GM21360 (cell line): ENCODE measurements around the gene STK39.
"Not testable (repeated sequence)": the region's sequence is repeated elsewhere in the genome, so short reads cannot be mapped to it uniquely, and the experiment has no call there.

ENCODE experiments used
- ATAC-seq: cut with Tn5 transposase; IDR thresholded peaks from one replicate; pipeline ENCODE4 v1.9.1; 2021; ENCODE audit warnings: mild to moderate bottlenecking, moderate library complexity; ENCODE audit not compliant: unreplicated experiment

Gene STK39

DNA sequence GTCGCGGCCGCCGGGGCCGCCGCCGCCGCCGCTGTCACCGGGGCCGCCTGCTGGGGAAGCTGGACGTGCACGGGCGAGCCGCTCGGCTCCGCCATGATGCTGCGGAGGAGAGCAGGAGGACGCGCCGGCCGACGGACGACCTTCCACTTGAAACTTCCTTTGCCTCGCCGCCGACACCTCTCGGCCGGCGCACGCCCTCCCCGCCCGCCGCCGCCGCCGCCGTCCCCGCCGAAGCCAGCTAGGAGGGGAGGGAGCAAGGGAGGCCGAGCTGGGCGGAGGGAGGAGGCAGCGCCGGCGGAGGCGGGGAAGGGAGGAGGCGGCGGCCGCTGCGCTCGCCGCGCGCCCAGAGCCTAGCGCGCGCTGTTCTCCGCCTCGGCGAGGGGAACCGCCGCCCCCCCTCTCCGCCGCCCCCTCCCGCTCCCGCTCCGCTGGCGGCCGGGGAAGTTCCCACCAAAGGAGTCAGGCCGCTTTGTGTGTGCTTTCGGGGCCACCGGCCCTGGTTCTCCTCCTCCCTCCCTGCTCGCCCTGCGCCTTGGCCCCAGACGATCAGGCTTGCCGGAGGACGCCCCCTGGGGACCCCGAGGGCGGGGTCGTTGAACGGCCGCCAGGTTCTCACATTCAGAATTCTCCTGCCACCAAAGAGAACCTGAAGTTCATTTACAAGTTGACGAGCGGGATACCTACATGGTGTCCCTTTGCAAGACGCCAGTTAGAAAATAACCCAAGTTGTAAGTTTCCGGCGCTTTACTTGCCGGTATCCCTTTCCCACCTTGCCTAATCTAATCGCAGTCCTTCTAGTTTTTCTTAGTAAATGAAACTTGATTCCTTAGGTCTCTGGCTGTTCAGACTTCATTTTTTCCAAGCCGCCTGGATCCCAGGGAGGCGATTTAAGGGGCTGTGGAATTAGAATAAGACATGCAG, at the start of gene STK39:
Gene STK39 (minus strand): TSS at position 255 of the 921 bp plus-strand sequence. CDS start 160 bp downstream, at position 95.
- ATAC-seq = peak; percentile 84

DNA sequence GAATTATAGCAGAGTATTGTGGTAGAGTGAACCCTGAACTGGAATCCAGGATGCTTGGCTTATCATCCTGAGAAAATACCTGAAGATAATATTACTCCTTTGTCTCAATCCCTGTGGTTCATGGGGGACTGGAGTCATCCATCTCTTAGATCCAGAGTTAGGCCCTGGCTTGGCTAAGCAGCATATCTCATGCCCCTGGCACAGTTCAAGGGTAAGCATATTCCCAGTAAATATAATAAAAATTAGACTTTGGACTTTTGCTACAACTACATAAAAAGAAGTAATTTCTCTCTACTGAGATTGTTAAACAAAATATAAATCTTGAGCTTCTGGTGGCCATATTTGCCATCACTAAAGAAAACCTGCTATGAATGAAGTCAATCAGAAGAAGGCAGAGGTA, 47.7 kb upstream of the STK39 start:
- ATAC-seq = no peak

DNA sequence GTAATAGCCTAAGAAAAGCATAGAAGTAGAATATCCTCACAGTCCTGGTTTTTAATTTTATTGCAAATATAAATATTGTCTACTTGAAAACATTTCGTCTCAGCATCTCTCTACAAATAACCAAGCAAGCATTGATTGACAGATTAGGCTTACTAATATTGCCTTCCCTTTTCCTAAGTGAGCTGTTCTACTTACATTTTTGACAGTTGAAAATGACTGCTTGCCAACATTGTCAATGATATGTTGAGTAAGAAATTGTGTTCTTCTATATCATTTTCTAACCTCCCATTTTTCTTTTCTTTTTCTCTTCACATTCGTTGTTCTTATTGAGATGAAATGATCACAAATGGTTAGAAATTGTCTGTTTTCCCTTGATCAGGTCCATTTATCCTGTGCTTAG, 47.0 kb upstream of the STK39 start:
- ATAC-seq = no peak

DNA sequence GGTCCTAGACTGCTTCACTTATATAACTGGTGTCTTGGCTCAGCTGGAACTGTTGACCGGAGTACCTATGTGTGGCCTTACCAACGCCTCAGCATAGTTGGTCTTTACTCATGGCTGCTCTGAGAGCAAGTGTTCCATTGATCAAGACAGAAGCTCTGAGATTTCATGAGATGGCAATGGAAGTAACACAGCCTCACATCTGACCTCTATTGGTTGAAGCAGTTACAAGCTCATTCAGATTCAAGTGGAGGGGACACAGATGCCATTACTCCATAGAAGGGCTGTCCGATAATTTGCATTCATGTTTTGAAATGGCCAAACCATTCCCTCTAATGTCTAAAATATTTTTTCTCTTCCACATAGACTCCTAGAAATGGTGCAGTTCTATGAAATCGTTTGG, 46.4 kb upstream of the STK39 start:
- ATAC-seq = no peak

DNA sequence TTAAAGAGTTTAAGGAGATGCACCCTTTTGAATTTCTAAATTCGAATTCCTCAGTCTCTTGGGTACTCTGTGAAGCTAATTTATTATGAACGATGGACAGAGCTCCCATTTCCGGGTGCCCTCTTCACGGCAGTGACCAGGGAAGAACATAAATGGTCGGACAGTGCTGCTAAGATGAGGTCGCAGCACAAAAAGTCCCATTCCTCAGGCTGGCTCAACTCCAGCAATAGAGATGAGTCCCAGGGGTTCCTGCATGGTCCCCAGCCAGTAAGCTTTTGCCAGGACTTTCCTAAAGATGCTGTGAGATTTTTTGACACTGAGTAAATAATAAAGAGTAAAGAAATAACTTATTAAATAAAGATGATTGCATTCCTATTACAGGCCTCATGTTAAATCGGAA, 43.0 kb upstream of the STK39 start:
- no peak for ATAC-seq

DNA sequence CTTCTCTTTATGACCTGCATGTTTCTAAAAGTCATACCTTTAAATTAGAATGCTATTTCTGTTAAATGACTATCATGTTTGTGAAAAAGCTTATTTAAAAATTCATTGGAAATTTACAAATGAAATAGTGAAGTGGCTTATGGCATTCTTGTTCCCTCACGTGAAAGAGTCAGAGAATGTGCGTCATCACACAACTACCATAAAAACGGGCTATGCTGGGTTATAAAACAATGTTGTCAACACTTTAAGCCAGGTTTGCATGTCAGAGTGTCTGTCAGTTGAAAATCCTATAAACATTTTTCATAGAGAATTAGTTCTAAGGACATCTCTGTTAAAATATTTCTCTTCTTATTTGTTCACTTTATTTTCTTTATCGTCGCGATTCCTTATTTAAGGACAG, 42.5 kb upstream of the STK39 start:
- no peak for ATAC-seq

DNA sequence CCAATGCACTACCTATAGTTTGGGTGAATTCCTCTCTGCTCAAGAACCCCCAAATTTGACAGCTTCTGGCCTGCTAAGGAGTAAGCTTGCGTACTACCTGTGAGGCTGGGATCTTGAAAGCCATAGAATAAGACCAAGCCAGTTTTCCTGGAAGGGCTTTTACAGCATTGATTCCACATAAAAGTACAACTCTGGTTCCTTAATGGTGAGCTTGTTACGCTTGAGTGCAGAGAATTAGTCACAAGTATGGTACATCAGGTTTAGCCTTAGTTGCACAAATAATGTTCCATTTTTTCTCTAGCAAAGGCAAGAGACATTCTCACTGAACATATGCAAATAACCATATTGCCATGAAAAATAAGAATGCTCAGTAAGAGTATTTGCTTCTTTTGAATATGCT, 39.1 kb upstream of the STK39 start:
- no peak for ATAC-seq

DNA sequence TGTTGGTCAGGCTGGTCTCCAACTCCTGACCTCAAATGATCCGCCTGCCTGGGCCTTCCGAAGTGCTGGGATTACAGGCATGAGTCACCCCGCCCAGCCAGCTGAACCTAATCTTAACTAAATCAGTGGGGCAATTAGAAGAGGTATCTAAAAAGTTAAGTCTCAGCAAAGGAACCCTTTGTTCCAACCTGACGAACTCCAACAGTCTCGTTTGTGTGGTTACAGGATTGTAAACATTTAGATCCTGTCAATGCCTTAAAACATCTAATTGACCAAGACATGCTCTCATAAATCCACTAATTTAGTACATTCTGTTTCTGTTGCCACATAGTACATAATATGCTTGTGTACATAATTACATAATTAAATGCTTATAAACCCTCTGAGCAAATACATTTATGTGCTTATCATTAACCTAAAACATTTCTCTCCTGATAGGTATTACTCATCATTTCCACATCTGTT, 31.1 kb upstream of the STK39 start:
- ATAC-seq = no peak

DNA sequence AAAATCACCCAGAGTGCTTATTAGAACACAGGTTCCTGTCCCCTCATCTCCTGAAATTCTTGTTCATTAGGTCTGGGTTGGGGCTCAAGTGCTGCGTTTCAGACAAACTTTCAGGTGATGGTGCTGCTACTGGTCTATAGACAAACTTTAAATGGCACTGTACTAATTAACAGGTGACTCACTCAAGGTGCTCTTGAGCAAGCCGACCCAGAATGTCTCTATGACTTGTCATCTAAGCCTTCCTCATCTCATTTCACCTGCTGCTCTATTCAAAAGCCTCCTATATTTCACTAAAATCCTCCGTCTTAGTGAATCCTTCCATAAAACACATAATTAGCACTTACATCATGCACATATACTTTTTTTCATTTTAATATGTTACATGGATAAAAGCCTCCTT, 29.9 kb upstream of the STK39 start:
- ATAC-seq = no peak

DNA sequence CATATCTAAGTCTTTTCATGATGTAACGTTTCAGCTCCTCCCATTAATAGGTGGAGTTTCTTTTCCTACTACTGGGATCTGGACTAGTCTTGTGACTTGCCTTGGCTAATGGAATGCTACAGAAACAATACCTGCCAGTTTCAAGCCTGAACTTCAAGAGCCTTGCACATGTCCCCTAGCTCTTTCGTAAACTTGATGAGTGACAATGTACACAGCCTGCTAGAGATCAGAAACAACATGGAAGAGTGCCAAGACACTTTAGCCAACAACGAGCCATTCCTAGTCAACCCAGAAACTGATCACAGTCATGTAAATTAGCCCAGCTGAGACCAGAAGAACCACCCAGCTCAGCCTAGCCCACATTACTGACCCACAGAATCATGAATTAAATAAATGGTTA, 24.8 kb upstream of the STK39 start:
- no peak for ATAC-seq

DNA sequence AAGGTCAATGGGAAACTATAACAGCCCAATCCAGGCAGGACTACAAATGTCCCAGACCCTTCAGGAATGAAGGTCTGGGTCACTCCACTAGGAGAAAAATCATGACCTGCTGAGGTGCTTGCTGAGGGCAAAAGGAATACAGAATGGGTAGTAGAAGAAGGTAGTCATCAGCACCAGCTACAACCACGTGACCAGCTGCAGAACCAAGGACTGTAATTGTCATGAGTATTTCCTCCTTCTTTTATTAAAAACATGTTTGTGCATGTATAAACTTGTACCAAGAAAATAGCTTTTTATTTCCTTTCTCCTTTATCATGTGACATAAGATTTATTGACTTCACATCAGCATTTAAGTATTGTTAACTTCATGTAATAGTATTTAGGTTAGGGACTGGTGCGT, 15.5 kb upstream of the STK39 start:
- ATAC-seq = not testable (repeated sequence)

DNA sequence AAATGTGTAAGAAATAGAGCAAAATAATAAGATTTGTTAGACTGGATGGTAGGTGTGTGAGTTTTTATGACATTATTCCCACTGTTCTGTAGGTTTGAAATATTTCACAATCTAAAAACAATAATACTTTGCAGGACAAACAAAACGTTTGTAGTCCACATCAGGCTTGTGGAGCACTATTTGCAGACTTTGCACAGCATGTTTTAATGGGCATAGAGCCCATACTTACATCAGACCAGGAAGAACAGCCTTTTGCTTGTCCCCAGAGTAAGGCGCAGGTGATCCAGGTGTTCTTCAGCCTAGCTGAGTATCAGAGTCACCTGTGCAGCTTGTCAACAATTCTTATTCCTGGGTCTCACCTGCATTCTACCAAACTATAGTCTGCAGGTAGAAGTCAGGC, 9.1 kb upstream of the STK39 start:
- no peak for ATAC-seq

DNA sequence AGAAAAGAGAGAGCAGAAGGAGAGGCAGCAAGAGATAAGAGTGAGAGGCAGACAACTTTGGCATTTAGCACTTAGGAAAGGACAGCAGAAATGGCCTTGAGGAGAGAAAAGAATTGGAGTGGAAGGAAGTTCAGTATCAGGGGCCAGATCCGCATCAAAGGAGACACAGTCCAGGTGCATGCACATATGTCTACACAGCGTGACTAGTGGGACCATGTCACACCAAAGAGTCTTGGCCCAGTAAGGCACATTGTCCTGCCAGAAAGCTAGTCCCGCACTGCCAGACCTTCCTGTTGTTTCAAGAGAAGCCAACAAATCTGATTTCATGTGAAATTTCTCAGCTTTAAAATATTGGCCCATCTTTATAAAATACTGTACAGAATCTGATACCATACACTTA, 8.5 kb upstream of the STK39 start:
- no peak for ATAC-seq

DNA sequence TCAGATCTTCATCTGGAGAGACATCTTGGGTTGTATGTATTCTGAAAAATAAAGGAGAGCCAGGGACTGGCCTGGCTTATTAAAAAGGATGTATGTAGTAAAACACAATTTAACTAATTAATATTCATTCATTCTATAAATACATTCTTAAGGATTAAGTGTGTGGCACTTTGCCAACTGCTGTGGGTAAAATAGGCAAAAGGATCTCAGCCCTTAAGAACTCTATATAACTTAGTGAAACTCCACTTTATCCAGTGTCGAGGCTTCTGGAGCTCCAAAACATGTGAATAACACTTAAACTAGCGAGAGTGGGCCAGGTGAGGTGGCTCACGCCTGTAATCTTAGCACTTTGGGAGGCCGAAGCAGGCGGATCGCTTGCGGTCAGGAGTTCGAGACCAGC, 7.7 kb upstream of the STK39 start:
- ATAC-seq = no peak

DNA sequence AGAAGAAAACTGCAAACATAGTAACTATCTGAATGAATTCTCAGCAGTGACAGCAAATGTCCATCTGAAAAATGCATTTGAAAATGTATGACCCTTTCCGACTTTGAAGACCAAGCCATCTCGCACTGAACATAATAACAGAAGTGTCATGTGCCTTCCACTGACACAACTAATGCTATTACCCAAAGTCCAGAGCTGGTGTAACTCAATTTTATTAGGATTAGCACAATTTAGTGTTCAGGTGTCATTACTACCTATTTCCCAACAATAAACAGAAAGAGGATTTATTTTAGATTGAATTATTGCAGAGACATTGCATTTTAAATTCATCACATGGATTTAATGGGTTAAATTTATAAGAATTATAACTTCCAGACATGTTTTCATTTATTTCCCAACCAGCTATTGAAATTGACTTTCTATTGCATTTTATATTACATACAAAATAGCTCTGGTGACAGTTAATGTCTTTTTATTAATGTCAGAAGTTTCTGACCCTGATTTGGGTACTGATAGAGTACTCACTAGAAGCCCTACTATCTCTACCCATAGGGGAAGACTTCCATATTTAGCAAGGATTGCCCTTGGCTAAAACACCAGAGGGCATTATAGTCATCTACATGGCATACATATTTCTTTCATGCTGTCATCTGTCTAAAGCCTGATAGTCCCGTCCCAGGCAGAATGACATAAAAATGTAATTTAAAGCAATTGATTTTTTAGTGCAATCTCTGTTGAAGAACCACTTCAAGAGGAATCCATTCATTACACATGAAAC, 7.0 kb upstream of the STK39 start:
- ATAC-seq = no peak

DNA sequence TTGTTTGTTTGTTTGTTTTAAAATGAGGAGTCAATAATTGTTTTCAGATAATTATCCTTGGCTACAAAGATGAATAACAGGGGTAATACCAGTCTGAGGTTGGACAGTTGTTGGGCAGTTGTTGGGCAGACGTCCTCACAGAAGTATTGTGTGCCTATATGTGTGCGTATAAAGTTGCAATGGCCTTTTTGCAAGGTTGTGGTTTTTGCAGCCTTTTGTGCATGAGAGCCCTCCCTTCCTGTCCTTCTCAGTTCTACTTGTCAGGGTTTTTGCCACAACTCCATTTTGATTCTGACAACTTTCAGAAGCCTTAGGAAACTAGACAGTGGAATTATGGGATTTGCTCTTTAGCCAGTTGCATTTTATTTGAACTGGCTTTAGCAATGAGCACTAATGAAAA, 6.0 kb upstream of the STK39 start:
- no peak for ATAC-seq

DNA sequence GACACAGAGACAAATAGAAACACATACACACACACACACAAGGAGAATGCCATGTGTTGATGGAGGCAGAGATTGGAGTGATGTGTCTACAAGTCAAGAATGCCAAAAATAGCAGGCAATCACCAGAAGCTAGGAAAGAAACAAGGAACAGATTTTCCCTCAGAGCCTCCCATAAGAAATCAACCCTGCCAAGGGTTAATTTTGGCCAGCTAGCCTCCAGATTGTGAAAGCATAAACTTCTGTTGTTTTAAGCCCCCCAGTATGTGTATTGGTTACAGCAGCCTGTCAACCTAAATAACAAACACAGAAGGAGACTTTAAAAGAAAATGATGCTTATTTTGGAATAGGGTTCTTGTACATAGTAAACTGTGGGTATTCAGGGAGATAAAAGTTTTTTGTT, 5.6 kb upstream of the STK39 start:
- ATAC-seq = no peak

DNA sequence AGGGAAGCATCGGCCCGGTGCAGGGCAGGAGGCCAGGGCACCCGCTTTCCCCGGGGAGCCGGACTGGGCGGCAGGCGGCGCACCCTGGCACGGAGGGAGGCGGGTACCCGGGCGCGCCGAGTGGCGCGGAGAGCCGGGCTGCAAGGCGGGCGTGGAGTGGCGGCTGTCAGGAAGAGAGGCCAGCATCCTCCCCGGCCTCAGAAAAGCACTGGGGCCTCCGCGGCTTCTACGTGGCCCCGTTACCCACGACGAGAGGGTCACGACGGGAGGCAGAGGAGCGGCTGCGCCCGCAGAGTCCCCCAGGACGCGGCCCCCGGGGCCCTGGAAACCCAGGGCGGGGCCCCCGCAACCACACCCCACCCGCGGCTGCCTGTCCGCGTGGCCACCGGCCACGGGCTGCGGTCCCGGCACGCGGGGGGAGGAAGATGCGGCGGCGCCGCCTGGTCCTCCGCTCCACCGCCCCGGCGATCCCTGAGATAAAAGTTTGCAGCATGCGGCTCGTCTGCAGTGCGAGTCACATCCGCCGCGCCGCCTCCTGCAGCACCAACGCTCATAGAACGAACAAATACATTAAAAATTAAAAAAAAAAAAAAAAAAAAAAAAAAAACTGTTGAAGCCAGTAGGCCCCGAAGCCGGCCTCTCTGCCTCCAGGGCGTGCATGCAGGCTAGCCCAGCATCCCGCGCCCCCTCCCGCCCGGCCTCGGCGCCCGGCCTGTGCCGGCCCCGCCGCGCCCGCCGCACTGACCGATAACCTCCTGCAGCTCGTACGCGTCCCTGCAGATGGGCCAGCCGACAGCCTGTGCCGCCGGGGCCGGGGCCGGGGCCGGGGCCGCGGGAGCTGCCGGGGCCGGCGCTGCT, 683 bp downstream of the STK39 start:
- ATAC-seq = peak; percentile 52

DNA sequence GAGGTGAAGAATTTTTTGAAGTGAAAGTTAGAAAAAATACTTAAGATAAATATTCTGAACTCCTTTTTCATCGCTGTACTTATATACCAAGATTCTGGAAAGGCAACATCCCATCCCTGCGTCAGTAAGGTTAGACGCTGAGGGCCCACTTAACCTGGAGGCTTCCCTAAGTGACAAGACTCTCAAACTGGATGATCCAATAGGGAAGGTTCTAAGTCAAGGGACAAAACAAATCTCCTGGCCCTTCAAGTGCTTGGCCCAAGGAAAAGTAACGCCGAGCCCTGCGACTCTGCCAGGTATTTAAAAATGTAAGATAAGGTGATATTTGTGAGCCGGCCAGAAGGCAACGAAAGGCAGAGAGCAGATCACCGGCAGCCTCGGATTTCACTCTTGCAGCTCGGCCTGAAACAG, 1.3 kb downstream of the STK39 start:
- no peak for ATAC-seq

DNA sequence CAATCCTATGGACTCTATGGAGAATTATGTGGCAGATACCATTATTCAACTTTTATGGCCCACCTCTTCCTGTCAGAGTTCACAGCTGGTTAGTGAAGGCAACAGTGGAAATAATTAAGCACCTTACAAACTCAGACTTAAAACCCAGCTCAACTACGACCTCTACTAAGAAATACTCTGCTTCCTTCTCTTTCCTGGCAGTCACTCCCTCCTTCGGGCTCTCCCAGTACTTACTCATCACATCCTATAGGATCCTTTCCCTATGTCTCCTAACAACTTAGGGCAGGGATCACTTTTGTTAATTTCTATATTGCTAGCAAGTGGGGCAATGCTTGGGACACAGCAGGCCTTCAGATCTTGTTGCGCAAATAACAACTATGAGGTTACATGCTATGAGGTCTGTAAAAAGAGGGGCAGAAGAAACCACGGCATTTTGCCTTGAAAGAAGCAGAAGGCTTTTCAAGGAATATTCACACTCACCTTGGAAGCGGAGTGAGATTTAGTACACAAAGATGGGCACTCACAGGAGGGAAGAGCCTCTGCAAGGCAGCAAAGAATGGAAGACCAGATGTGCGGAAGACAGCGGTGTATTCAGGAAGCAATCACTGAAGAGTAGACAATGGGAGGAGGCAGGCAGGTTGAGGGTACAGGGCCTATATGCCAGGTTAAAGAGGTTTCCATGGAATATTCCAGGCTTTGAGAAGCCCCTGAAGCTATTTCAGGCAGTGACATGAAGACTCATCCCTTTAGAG, 2.1 kb downstream of the STK39 start:
- no peak for ATAC-seq
